Activated T-helper 2 cell treated with anti-CD3 and anti-CD28 coated beads, Interferon-gamma antibody, Interleukin-2, Interleukin-4, amounts not matched to agents 10 μg/mL and 5 μg/mL and 100 μg/mL, durations not matched to agents 14 hours and 24 hours and 36 hours (primary cell): ENCODE data around the gene NBPF3. TPM values are rescaled to one million over a fixed set of nuclear protein-coding genes. Genes with fewer than 3 reads are reported as not detected.
"Not testable (repeated sequence)": the region's sequence is repeated elsewhere in the genome, so short reads cannot be mapped to it uniquely, and the experiment has no call there.

Source experiments
- DNase-seq: peaks from one replicate; pipeline ENCODE4 v3.0.0; 2021; ENCODE audit warnings: low spot score
- H3K27ac Mint-ChIP-seq: one replicate; pipeline ENCODE4 v1.8.0; 2021; ENCODE audit warnings: mixed read lengths
- H3K27me3 Mint-ChIP-seq: one replicate; pipeline ENCODE4 v1.8.0; 2021; ENCODE audit warnings: low read depth, mixed read lengths
- H3K36me3 Mint-ChIP-seq: one replicate; pipeline ENCODE4 v1.8.0; 2021; ENCODE audit warnings: low read depth, mixed read lengths
- H3K4me1 Mint-ChIP-seq: one replicate; pipeline ENCODE4 v1.8.0; 2021; ENCODE audit warnings: low read depth, mixed read lengths
- H3K4me3 Mint-ChIP-seq: one replicate; pipeline ENCODE4 v1.8.0; 2021; ENCODE audit warnings: low read depth, mild to moderate bottlenecking, moderate library complexity, mixed read lengths
- H3K9me3 Mint-ChIP-seq: one replicate; pipeline ENCODE4 v1.8.0; 2021; ENCODE audit warnings: mixed read lengths
- intact Hi-C: fragments of 100-400 bp; cut with micrococcal nuclease; formaldehyde crosslinking; loops from one replicate; pipeline ENCODE4 v1.15.1; 2023
- total RNA-seq: library from RNA; stranded (reverse); gene quantifications from 2 replicates; pipeline ENCODE4 v1.2.3, GENCODE V29; 2022

Gene NBPF3
- 3.9 and 4.3 TPM in 2 replicates for total RNA-seq

GRCh38 chr1:21439721-21440629 lies at the start of gene NBPF3:
TSS of gene NBPF3 (plus strand) at chr1:21440137. CDS start at chr1:21445087, 4,950 bp downstream.
- DNase-seq: peak; percentile 79
- H3K9me3 Mint-ChIP-seq: no peaks in the 10 kb centered on the region
- peak within 1 kb of the TSS; percentile 89 for H3K4me3 Mint-ChIP-seq
- H3K36me3 Mint-ChIP-seq: peaks cover 1% of the 10 kb centered on the region
- peaks cover 11% of the 10 kb centered on the region for H3K4me1 Mint-ChIP-seq
- intact Hi-C loops: no loop called here
- peak within 1 kb of the TSS; percentile 69 for H3K27ac Mint-ChIP-seq
- peaks cover 25% of the 10 kb centered on the region for H3K27me3 Mint-ChIP-seq

GRCh38 chr1:21391497-21391896 lies 48.4 kb upstream of the NBPF3 start:
- intact Hi-C loops: no loop called here
- Mint-ChIP-seq H3K4me3 (no peak overlapping the region), H3K27me3 (peaks cover 10% of the 10 kb centered on the region), H3K9me3 (peaks cover 3% of the 10 kb centered on the region), H3K4me1 (peaks cover 2% of the 10 kb centered on the region), H3K27ac (no peak overlapping the region), H3K36me3 (no peaks in the 10 kb centered on the region)
- DNase-seq: no peak

- Mint-ChIP-seq H3K27me3 (peaks cover 10% of the 10 kb centered on the region), H3K4me1 (peaks cover 2% of the 10 kb centered on the region)
These were observed 47.2 kb upstream of the NBPF3 start for GRCh38 chr1:21392587-21393263.

GRCh38 chr1:21396516-21396915 lies 43.4 kb upstream of the NBPF3 start:
- Mint-ChIP-seq H3K9me3 (no peaks in the 10 kb centered on the region), H3K36me3 (no peaks in the 10 kb centered on the region), H3K27ac (no peak overlapping the region), H3K4me1 (peaks cover 1% of the 10 kb centered on the region), H3K4me3 (no peak overlapping the region), H3K27me3 (peaks cover 24% of the 10 kb centered on the region)
- intact Hi-C loops: no loop called here
- no peak for DNase-seq

More at GRCh38 chr1:21392587-21393263, 47.2 kb upstream of the NBPF3 start:
- DNase-seq: no peak
- intact Hi-C loops: no loop called here
- H3K27ac Mint-ChIP-seq: no peak overlapping the region
- H3K4me3 Mint-ChIP-seq: no peak overlapping the region
- H3K9me3 Mint-ChIP-seq: peaks cover 3% of the 10 kb centered on the region
- H3K36me3 Mint-ChIP-seq: no peaks in the 10 kb centered on the region

- no peak for DNase-seq
- H3K36me3 Mint-ChIP-seq: no peaks in the 10 kb centered on the region
- no peaks in the 10 kb centered on the region for H3K9me3 Mint-ChIP-seq
- intact Hi-C loops: no loop called here
- H3K27me3 Mint-ChIP-seq: peaks cover 22% of the 10 kb centered on the region
- H3K4me3 Mint-ChIP-seq: peak overlapping the region; percentile 23
- H3K27ac Mint-ChIP-seq: no peak overlapping the region
- peaks cover 1% of the 10 kb centered on the region for H3K4me1 Mint-ChIP-seq
These were observed 42.1 kb upstream of the NBPF3 start for GRCh38 chr1:21397813-21398188.

GRCh38 chr1:21401726-21402346 lies 38.1 kb upstream of the NBPF3 start:
- H3K27ac Mint-ChIP-seq: not testable (repeated sequence)

GRCh38 chr1:21406659-21407058 lies 33.3 kb upstream of the NBPF3 start:
- H3K4me1 Mint-ChIP-seq: peaks cover 2% of the 10 kb centered on the region
- H3K4me3 Mint-ChIP-seq: no peak overlapping the region
- no peaks in the 10 kb centered on the region for H3K36me3 Mint-ChIP-seq
- no peaks in the 10 kb centered on the region for H3K9me3 Mint-ChIP-seq
- DNase-seq: no peak
- H3K27ac Mint-ChIP-seq: no peak overlapping the region
- intact Hi-C loops: no loop called here
- peaks cover 15% of the 10 kb centered on the region for H3K27me3 Mint-ChIP-seq

More at GRCh38 chr1:21401726-21402346, 38.1 kb upstream of the NBPF3 start:
- peaks cover 20% of the 10 kb centered on the region for H3K27me3 Mint-ChIP-seq
- H3K4me1 Mint-ChIP-seq, H3K36me3 Mint-ChIP-seq, H3K4me3 Mint-ChIP-seq, H3K9me3 Mint-ChIP-seq, DNase-seq, intact Hi-C loops: not testable (repeated sequence)

- H3K36me3 Mint-ChIP-seq, H3K4me3 Mint-ChIP-seq, H3K9me3 Mint-ChIP-seq, intact Hi-C loops, H3K27ac Mint-ChIP-seq, DNase-seq, H3K4me1 Mint-ChIP-seq: not testable (repeated sequence)
- H3K27me3 Mint-ChIP-seq: peaks cover 16% of the 10 kb centered on the region
These were observed 30.0 kb upstream of the NBPF3 start for GRCh38 chr1:21409897-21410296.

GRCh38 chr1:21414015-21414414 lies 25.9 kb upstream of the NBPF3 start:
- Mint-ChIP-seq H3K36me3 (no peaks in the 10 kb centered on the region), H3K4me1 (peaks cover 2% of the 10 kb centered on the region), H3K27me3 (peaks cover 28% of the 10 kb centered on the region), H3K4me3 (no peak overlapping the region), H3K9me3 (no peaks in the 10 kb centered on the region), H3K27ac (no peak overlapping the region)
- intact Hi-C loops: no loop called here
- DNase-seq: no peak

GRCh38 chr1:21420378-21420777 lies 19.6 kb upstream of the NBPF3 start:
- H3K4me3 Mint-ChIP-seq, DNase-seq, H3K27ac Mint-ChIP-seq, H3K9me3 Mint-ChIP-seq, intact Hi-C loops, H3K4me1 Mint-ChIP-seq, H3K36me3 Mint-ChIP-seq: not testable (repeated sequence)
- H3K27me3 Mint-ChIP-seq: peaks cover 34% of the 10 kb centered on the region

- H3K9me3 Mint-ChIP-seq, H3K36me3 Mint-ChIP-seq, H3K27ac Mint-ChIP-seq, DNase-seq, H3K4me1 Mint-ChIP-seq, intact Hi-C loops, H3K4me3 Mint-ChIP-seq: not testable (repeated sequence)
- H3K27me3 Mint-ChIP-seq: peaks cover 32% of the 10 kb centered on the region
These were observed 18.6 kb upstream of the NBPF3 start for GRCh38 chr1:21421307-21421706.

GRCh38 chr1:21427798-21428480 lies 12.0 kb upstream of the NBPF3 start:
- intact Hi-C loops, H3K36me3 Mint-ChIP-seq, H3K4me3 Mint-ChIP-seq, DNase-seq, H3K4me1 Mint-ChIP-seq, H3K9me3 Mint-ChIP-seq, H3K27ac Mint-ChIP-seq: not testable (repeated sequence)
- peaks cover 16% of the 10 kb centered on the region for H3K27me3 Mint-ChIP-seq
